H9 (cell line): ENCODE results near the gene KMT2C. TPM values are rescaled to one million over a fixed set of nuclear protein-coding genes. Genes with fewer than 3 reads are reported as not detected.

Source experiments
- DNase-seq: peaks from one replicate; pipeline ENCODE4 v3.0.0-alpha.2; 2017
- H2AFZ ChIP-seq: one replicate; pipeline ENCODE4 v1.6.1; 2013; ENCODE audit warnings: mild to moderate bottlenecking, low read length, control low read depth, moderate library complexity
- H2AK5ac ChIP-seq: 2 replicates; pipeline ENCODE4 v1.6.1; 2013; ENCODE audit warnings: low read length, control low read depth, mixed read lengths; ENCODE audit not compliant: insufficient read length
- H2BK120ac ChIP-seq: one replicate; pipeline ENCODE4 v1.6.1; 2013; ENCODE audit warnings: low read depth, mild to moderate bottlenecking, low read length, control low read depth, inconsistent platforms; ENCODE audit not compliant: poor library complexity, severe bottlenecking
- H2BK12ac ChIP-seq: 2 replicates; pipeline ENCODE4 v1.6.1; 2013; ENCODE audit warnings: low read length, control low read depth, mixed read lengths, low read depth; ENCODE audit not compliant: insufficient read length
- H2BK15ac ChIP-seq: 2 replicates; pipeline ENCODE4 v1.6.1; 2013; ENCODE audit warnings: low read depth, low read length, control low read depth
- H2BK20ac ChIP-seq: one replicate; pipeline ENCODE4 v1.6.1; 2013; ENCODE audit warnings: low read depth, mild to moderate bottlenecking, low read length, control low read depth, inconsistent platforms; ENCODE audit not compliant: poor library complexity, severe bottlenecking
- H2BK5ac ChIP-seq: 2 replicates; pipeline ENCODE4 v1.6.1; 2013; ENCODE audit warnings: low read length, control low read depth, mixed read lengths; ENCODE audit not compliant: insufficient read length
- H3K14ac ChIP-seq: 2 replicates; pipeline ENCODE4 v1.6.1; 2013; ENCODE audit warnings: low read length, control low read depth; ENCODE audit not compliant: insufficient read depth
- H3K18ac ChIP-seq: 2 replicates; pipeline ENCODE4 v1.6.1; 2013; ENCODE audit warnings: low read depth, mild to moderate bottlenecking, mixed read lengths, low read length, control low read depth; ENCODE audit not compliant: insufficient read length
- H3K23ac ChIP-seq: 2 replicates; pipeline ENCODE4 v1.6.1; 2013; ENCODE audit warnings: low read length, control low read depth, mixed read lengths, low read depth; ENCODE audit not compliant: insufficient read length
- H3K23me2 ChIP-seq: 2 replicates; pipeline ENCODE4 v1.6.1; 2013; ENCODE audit warnings: low read depth, mild to moderate bottlenecking, mixed read lengths, low read length, control low read depth; ENCODE audit not compliant: insufficient read length, poor library complexity, severe bottlenecking
- H3K27ac ChIP-seq: 2 replicates; pipeline ENCODE4 v1.5.1; 2013; ENCODE audit warnings: low read length, control low read depth, mixed read lengths, low read depth; ENCODE audit not compliant: insufficient read length
- H3K27me3 ChIP-seq: 2 replicates; pipeline ENCODE4 v1.6.1; 2013; ENCODE audit warnings: low read length, control low read depth, inconsistent platforms; ENCODE audit not compliant: insufficient read depth
- H3K4ac ChIP-seq: 2 replicates; pipeline ENCODE4 v1.6.1; 2013; ENCODE audit warnings: low read depth, mild to moderate bottlenecking, control low read depth, inconsistent platforms, low read length, moderate library complexity
- H3K4me1 ChIP-seq: 2 replicates; pipeline ENCODE4 v1.6.1; 2013; ENCODE audit warnings: low read length, control low read depth, inconsistent platforms; ENCODE audit not compliant: insufficient read depth
- H3K4me2 ChIP-seq: 2 replicates; pipeline ENCODE4 v1.6.1; 2013; ENCODE audit warnings: low read length, control low read depth, mixed read lengths; ENCODE audit not compliant: insufficient read length, insufficient read depth
- H3K56ac ChIP-seq: 2 replicates; pipeline ENCODE4 v1.6.1; 2013; ENCODE audit warnings: low read depth, mild to moderate bottlenecking, mixed read lengths, low read length, control low read depth; ENCODE audit not compliant: insufficient read length
- H3K79me1 ChIP-seq: 2 replicates; pipeline ENCODE4 v1.6.1; 2013; ENCODE audit warnings: low read depth, mild to moderate bottlenecking, moderate library complexity, low read length, control low read depth, inconsistent platforms; ENCODE audit not compliant: insufficient read depth, poor library complexity, severe bottlenecking
- H3K79me2 ChIP-seq: 2 replicates; pipeline ENCODE4 v1.6.1; 2013; ENCODE audit warnings: low read length, control low read depth, inconsistent platforms; ENCODE audit not compliant: insufficient read depth
- H3K9ac ChIP-seq: 2 replicates; pipeline ENCODE4 v1.6.1; 2013; ENCODE audit warnings: low read length, control low read depth, mixed read lengths; ENCODE audit not compliant: insufficient read length; ENCODE audit errors: extremely low read depth
- H3K9me3 ChIP-seq: one replicate; pipeline ENCODE4 v1.6.1; 2013; ENCODE audit warnings: low read depth, low read length, inconsistent platforms; ENCODE audit not compliant: control insufficient read depth
- H3T11ph ChIP-seq: one replicate; pipeline ENCODE4 v1.6.1; 2013; ENCODE audit warnings: mild to moderate bottlenecking, low read length, control low read depth, inconsistent platforms
- H4K20me1 ChIP-seq: one replicate; pipeline ENCODE4 v1.6.1; 2013; ENCODE audit not compliant: control insufficient read depth, insufficient read length, insufficient read depth
- H4K5ac ChIP-seq: 2 replicates; pipeline ENCODE4 v1.6.1; 2013; ENCODE audit warnings: low read depth, mild to moderate bottlenecking, mixed read lengths, low read length, control low read depth; ENCODE audit not compliant: insufficient read length
- H4K8ac ChIP-seq: replicated peaks from 2 replicates; pipeline ENCODE4 v1.6.1; 2013; ENCODE audit warnings: low read length, control low read depth, mixed read lengths, low read depth; ENCODE audit not compliant: insufficient read length
- H4K91ac ChIP-seq: 2 replicates; pipeline ENCODE4 v1.6.1; 2013; ENCODE audit warnings: low read depth, mild to moderate bottlenecking, moderate library complexity, mixed read lengths, low read length, control low read depth; ENCODE audit not compliant: insufficient read length
- H3K27ac Mint-ChIP-seq, 3 experiments: 2 replicates in 2 of 3; 3 replicates in 1 of 3; pipeline ENCODE4 v1.8.0; 2020 to 2021; ENCODE audit warnings: mixed read lengths in 3 of 3, mild to moderate bottlenecking in 1 of 3, moderate library complexity in 1 of 3
- H3K27me3 Mint-ChIP-seq: 2 replicates; pipeline ENCODE4 v1.8.0; 2021; ENCODE audit warnings: low read depth, mild to moderate bottlenecking, moderate library complexity, mixed read lengths
- H3K36me3 Mint-ChIP-seq, 3 experiments: 2 replicates in 2 of 3; 3 replicates in 1 of 3; pipeline ENCODE4 v1.8.0; 2020 to 2021; ENCODE audit warnings: low read depth in 3 of 3, mixed read lengths in 3 of 3; ENCODE audit not compliant: insufficient read depth in 1 of 3
- H3K4me1 Mint-ChIP-seq, 2 experiments: 2 replicates each; pipeline ENCODE4 v1.8.0; 2020; ENCODE audit warnings: mixed read lengths in 2 of 2
- H3K4me3 Mint-ChIP-seq, 2 experiments: 2 replicates in 1 of 2; 3 replicates in 1 of 2; pipeline ENCODE4 v1.8.0; 2020 to 2021; ENCODE audit warnings: mild to moderate bottlenecking in 2 of 2, mixed read lengths in 2 of 2, moderate library complexity in 1 of 2
- H3K9me3 Mint-ChIP-seq, 2 experiments: 2 replicates in 1 of 2; 3 replicates in 1 of 2; pipeline ENCODE4 v1.8.0; 2020; ENCODE audit warnings: mild to moderate bottlenecking in 2 of 2, mixed read lengths in 2 of 2, moderate library complexity in 1 of 2
- WGBS: extraction: QIAGEN DNeasy Blood & Tissue Kit; methylation state at CpG from one replicate; pipeline ENCODE4 v1.1.7; 2013; ENCODE audit warnings: missing lambda C conversion rate, low lambda C conversion rate, mixed read lengths; ENCODE audit not compliant: insufficient read length; ENCODE audit errors: extremely low coverage; 5-methylcytosine and 5-hydroxymethylcytosine counted together
- total RNA-seq: library from RNA; stranded (reverse); gene quantifications from 2 replicates; pipeline ENCODE4 v1.2.1, GENCODE V29; 2021
- TF ChIP-seq, protein P1 (sequence below): fragments of 200-600 bp; sonication (generic); conservative IDR thresholded peaks from 3 replicates; pipeline ENCODE4 v1.8.0; 2021; ENCODE audit warnings: antibody characterized with exemption, mild to moderate bottlenecking

The KMT2C gene
- total RNA-seq, 1 experiment from 2014 or later: 32.2 TPM

DNA sequence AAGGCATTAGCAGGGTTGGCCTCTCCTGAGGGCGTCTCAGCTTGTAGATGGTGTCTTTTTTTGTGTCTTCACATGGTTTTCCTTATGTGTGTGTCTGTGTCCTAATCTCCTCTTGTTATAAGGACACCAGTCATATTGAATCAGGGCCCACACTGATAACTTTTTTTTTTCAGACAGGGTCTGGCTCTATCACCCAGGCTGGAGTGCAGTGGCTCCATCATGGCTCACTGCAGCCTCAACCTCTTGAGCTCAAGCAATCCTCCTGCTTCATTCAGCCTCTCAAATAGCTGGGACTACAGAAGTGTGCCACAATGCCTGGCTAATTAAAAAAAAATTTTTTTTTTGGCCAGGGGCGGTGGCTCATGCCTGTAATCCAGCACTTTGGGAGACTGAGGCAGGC, 41.3 kb upstream of the KMT2C start:
- Histone ChIP-seq H2BK120ac (no peak overlapping the region), H3K79me2 (no peaks in the 10 kb centered on the region), H3K56ac (no peak overlapping the region), H3K4ac (no peak overlapping the region), H4K20me1 (no peaks in the 10 kb centered on the region), H3K4me1 (no peaks in the 10 kb centered on the region), H3K9ac (no peak overlapping the region), H3K18ac (no peak overlapping the region), H2BK15ac (no peak overlapping the region), H3K27ac (no peak overlapping the region), H2BK12ac (no peak overlapping the region), H3K27me3 (no peaks in the 10 kb centered on the region), H4K5ac (no peak overlapping the region), H3K4me2 (no peak overlapping the region), H2BK5ac (no peak overlapping the region), H3K23me2 (no peaks in the 10 kb centered on the region), H3K14ac (no peak overlapping the region), H3K79me1 (no peaks in the 10 kb centered on the region), H2AK5ac (no peak overlapping the region), H4K91ac (no peak overlapping the region), H3K9me3 (no peaks in the 10 kb centered on the region), H4K8ac (no peak overlapping the region), H2BK20ac (no peak overlapping the region), H3T11ph (no peak overlapping the region), H3K23ac (no peak overlapping the region), H2AFZ (no peak overlapping the region)
- Mint-ChIP-seq H3K9me3 (peaks cover 4 to 6% of the 10 kb centered on the region in 2 experiments; a peak in 4 of 5 replicates), H3K4me1 (peaks cover 0 to 2% of the 10 kb centered on the region in 2 experiments; a peak in 1 of 4 replicates), H3K27me3 (no peaks in the 10 kb centered on the region), H3K4me3 (no peak overlapping the region), H3K27ac (no peak overlapping the region; a peak in 1 of 7 replicates), H3K36me3 (peaks cover 2 to 4% (median 3%) of the 10 kb centered on the region in 3 experiments; a peak in 5 of 7 replicates)
- no CpG with 5 or more reads among the region's 2 CpGs for WGBS
- TF ChIP-seq, protein P1, sequence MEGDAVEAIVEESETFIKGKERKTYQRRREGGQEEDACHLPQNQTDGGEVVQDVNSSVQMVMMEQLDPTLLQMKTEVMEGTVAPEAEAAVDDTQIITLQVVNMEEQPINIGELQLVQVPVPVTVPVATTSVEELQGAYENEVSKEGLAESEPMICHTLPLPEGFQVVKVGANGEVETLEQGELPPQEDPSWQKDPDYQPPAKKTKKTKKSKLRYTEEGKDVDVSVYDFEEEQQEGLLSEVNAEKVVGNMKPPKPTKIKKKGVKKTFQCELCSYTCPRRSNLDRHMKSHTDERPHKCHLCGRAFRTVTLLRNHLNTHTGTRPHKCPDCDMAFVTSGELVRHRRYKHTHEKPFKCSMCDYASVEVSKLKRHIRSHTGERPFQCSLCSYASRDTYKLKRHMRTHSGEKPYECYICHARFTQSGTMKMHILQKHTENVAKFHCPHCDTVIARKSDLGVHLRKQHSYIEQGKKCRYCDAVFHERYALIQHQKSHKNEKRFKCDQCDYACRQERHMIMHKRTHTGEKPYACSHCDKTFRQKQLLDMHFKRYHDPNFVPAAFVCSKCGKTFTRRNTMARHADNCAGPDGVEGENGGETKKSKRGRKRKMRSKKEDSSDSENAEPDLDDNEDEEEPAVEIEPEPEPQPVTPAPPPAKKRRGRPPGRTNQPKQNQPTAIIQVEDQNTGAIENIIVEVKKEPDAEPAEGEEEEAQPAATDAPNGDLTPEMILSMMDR: no peak
- no peak for DNase-seq
